GM12878 (cell line): ENCODE results near the gene ZNF775. TPM values are rescaled to one million over a fixed set of nuclear protein-coding genes. Genes with fewer than 3 reads are reported as not detected.

ENCODE experiments used
- ATAC-seq: fragments of 200-7000 bp; cut with Tn5 transposase; 3 replicates; pipeline ENCODE4 v1.9.1; 2020; ENCODE audit warnings: mild to moderate bottlenecking, moderate library complexity
- BruUV-seq: library from RNA; stranded (reverse); fragments of 400-500 nt; replicated peaks from 2 replicates; lab custom pipeline; 2021; lab: Mats Ljungman, UMichigan
- CTCF ChIA-PET: fragments of 300-600 bp; sonication (Branson Sonifier 250); formaldehyde crosslinking; extraction: SDS; loops from one replicate; lab custom pipeline; 2021; ENCODE audit warnings: inconsistent platforms; lab: Yijun Ruan, JAX
- POLR2A ChIA-PET: fragments of 350-600 bp; formaldehyde crosslinking; extraction: SDS; loops from one replicate; lab custom pipeline; 2021; ENCODE audit warnings: inconsistent platforms; lab: Charles Lee
- RAD21 ChIA-PET: fragments of 300-600 bp; sonication (Branson Sonifier 250); formaldehyde crosslinking; loops from one replicate; lab custom pipeline; 2023; ENCODE audit warnings: antibody characterized with exemption; ENCODE audit not compliant: unreplicated experiment; lab: Charles Lee
- SMC1A ChIA-PET: fragments of 300-600 bp; sonication (Branson Sonifier 250); formaldehyde crosslinking; loops from one replicate; lab custom pipeline; 2023; ENCODE audit not compliant: unreplicated experiment, uncharacterized antibody; lab: Charles Lee
- DNase-seq: peaks from one replicate; pipeline ENCODE4 v3.0.0-alpha.2; 2011; ENCODE audit warnings: low read depth, low spot score
- FAIRE-seq: peaks from 3 replicates; lab custom pipeline; 2011; peaks lifted over from hg19 to GRCh38; lab: Jason Lieb, UNC
- H2AFZ ChIP-seq: 2 replicates; pipeline ENCODE4 v1.6.0; 2011; ENCODE audit warnings: low read depth, low read length, control low read depth; ENCODE audit not compliant: control insufficient read depth
- H3K27ac ChIP-seq: 2 replicates; pipeline ENCODE4 v1.5.1; 2011; ENCODE audit warnings: control low read depth; ENCODE audit not compliant: control insufficient read depth, insufficient read depth
- H3K27me3 ChIP-seq, 2 experiments: replicated peaks in 1 of 2; 2 replicates each; pipeline versions ENCODE4 v1.6.0 to v1.6.1; 2011; ENCODE audit warnings: low read length in 1 of 2; ENCODE audit not compliant: control insufficient read depth in 2 of 2, insufficient read depth in 2 of 2
- H3K36me3 ChIP-seq, 2 experiments: 2 replicates each; pipeline ENCODE4 v1.5.1; 2011; ENCODE audit warnings: low read length in 1 of 2; ENCODE audit not compliant: control insufficient read depth in 2 of 2, insufficient read depth in 2 of 2
- H3K4me1 ChIP-seq: 2 replicates; pipeline ENCODE4 v1.6.1; 2011; ENCODE audit warnings: mild to moderate bottlenecking, low read length, moderate library complexity, mixed read lengths; ENCODE audit not compliant: control insufficient read depth, insufficient read depth
- H3K4me2 ChIP-seq: 2 replicates; pipeline ENCODE4 v1.6.0; 2011; ENCODE audit warnings: control low read depth; ENCODE audit not compliant: control insufficient read depth, insufficient read depth
- H3K4me3 ChIP-seq: fragments of 200-600 bp; sonication (generic); 2 replicates; pipeline ENCODE4 v1.5.1; 2016
- H3K79me2 ChIP-seq: 2 replicates; pipeline ENCODE4 v1.6.0; 2011; ENCODE audit warnings: low read length; ENCODE audit not compliant: control insufficient read depth, insufficient read depth
- H3K9ac ChIP-seq: 2 replicates; pipeline ENCODE4 v1.8.0; 2011; ENCODE audit warnings: low read length, control low read depth, mixed read lengths; ENCODE audit not compliant: control insufficient read depth, insufficient read depth
- H3K9me3 ChIP-seq: replicated peaks from 3 replicates; pipeline ENCODE4 v1.5.1; 2011; ENCODE audit warnings: mild to moderate bottlenecking, low read length; ENCODE audit not compliant: control insufficient read depth, insufficient read depth
- H4K20me1 ChIP-seq: 2 replicates; pipeline ENCODE4 v1.6.0; 2011; ENCODE audit not compliant: control insufficient read depth, insufficient read depth
- BACH1 ChIP-seq: fragments of 450-650 bp; IDR thresholded peaks from 2 replicates; pipeline ENCODE4 v1.6.1; 2017; ENCODE audit warnings: mild to moderate bottlenecking, borderline replicate concordance
- DPF2 ChIP-seq: fragments of 450-650 bp; IDR thresholded peaks from 2 replicates; pipeline ENCODE4 v1.6.1; 2017; ENCODE audit warnings: mild to moderate bottlenecking
- FOXK2 ChIP-seq: fragments of 450-650 bp; IDR thresholded peaks from 2 replicates; pipeline ENCODE4 v1.6.1; 2017; ENCODE audit warnings: mild to moderate bottlenecking, moderate library complexity
- HDAC6 ChIP-seq: fragments of 200-600 bp; sonication (generic); IDR thresholded peaks from one replicate; pipeline ENCODE4 v1.8.0; 2017; ENCODE audit warnings: antibody characterized with exemption; ENCODE audit not compliant: unreplicated experiment
- HDGF ChIP-seq: fragments of 450-650 bp; IDR thresholded peaks from 2 replicates; pipeline ENCODE4 v1.6.1; 2016; ENCODE audit warnings: antibody characterized with exemption
- JUNB ChIP-seq: IDR thresholded peaks from 2 replicates; pipeline ENCODE4 v1.6.1; 2016; ENCODE audit warnings: antibody characterized with exemption, mild to moderate bottlenecking
- MLLT1 ChIP-seq: fragments of 450-650 bp; IDR thresholded peaks from 2 replicates; pipeline ENCODE4 v1.6.1; 2016; ENCODE audit warnings: mild to moderate bottlenecking
- MTA3 ChIP-seq: IDR thresholded peaks from 2 replicates; pipeline ENCODE4 v1.6.1; 2012; ENCODE audit warnings: low read length, inconsistent platforms, borderline replicate concordance
- NBN ChIP-seq: fragments of 450-650 bp; IDR thresholded peaks from 2 replicates; pipeline ENCODE4 v1.6.1; 2016
- NFYA ChIP-seq: IDR thresholded peaks from 2 replicates; pipeline ENCODE4 v1.6.1; 2011; ENCODE audit warnings: low read depth, mild to moderate bottlenecking, low read length, improper control_type of control experiment, borderline replicate concordance
- RB1 ChIP-seq: fragments of 450-650 bp; formaldehyde crosslinking; IDR thresholded peaks from 2 replicates; pipeline ENCODE4 v1.6.1; 2017; ENCODE audit warnings: mild to moderate bottlenecking, borderline replicate concordance
- SMAD5 ChIP-seq: IDR thresholded peaks from 2 replicates; pipeline ENCODE4 v1.6.1; 2016; ENCODE audit warnings: antibody characterized with exemption, low read depth
- SP1 ChIP-seq: IDR thresholded peaks from one replicate; pipeline ENCODE4 v1.6.1; 2011; ENCODE audit warnings: low read depth, low read length
- ZNF592 ChIP-seq: fragments of 450-650 bp; IDR thresholded peaks from 2 replicates; pipeline ENCODE4 v1.6.1; 2017; ENCODE audit warnings: mild to moderate bottlenecking, moderate library complexity
- ZSCAN29 ChIP-seq: fragments of 450-650 bp; IDR thresholded peaks from 2 replicates; pipeline ENCODE4 v1.6.1; 2017; ENCODE audit warnings: mild to moderate bottlenecking, moderate library complexity
- WGBS: methylation state at CpG from one replicate; pipeline ENCODE4 v1.1.6; 2016; ENCODE audit warnings: low lambda C conversion rate; ENCODE audit not compliant: insufficient replicate concordance, insufficient coverage; ENCODE audit errors: missing lambda C conversion rate; 5-methylcytosine and 5-hydroxymethylcytosine counted together
- in situ Hi-C: fragments of 300-500 bp; cut with MboI; formaldehyde crosslinking; loops from 9 replicates; pipeline ENCODE4 v1.14.3; 2018; ENCODE audit warnings: mixed read lengths
- intact Hi-C: fragments of 100-400 bp; cut with micrococcal nuclease; formaldehyde crosslinking; loops from one replicate; pipeline ENCODE4 v1.14.2; 2022; ENCODE audit not compliant: unreplicated experiment
- polyA plus RNA-seq, 11 experiments: library from polyadenylated mRNA; depleted of rRNA in 4 of 11; unstranded in 6 of 11; stranded (reverse) in 5 of 11; fragments of >200 nt; fragmentation: Nextera tagmentation in 4 of 11; fragmentation: Illumina TruSeq in 1 of 11; extraction: Ambion mirVana in 4 of 11; extraction: Trizol in 1 of 11; gene quantifications; 1 replicate in 1 of 11; 2 replicates in 10 of 11; pipeline versions ENCODE4 v1.2.1 to v1.2.3, GENCODE V29; 2011 to 2016; ENCODE audit warnings: inconsistent platforms in 2 of 11, missing spikeins in 2 of 11, low read depth in 1 of 11
- total RNA-seq, 4 experiments: library from RNA; depleted of rRNA in 3 of 4; stranded (reverse); fragments of >200 nt in 3 of 4; fragmentation: Illumina TruSeq in 1 of 4; extraction: Trizol in 1 of 4; gene quantifications; 2 replicates each; pipeline versions ENCODE4 v1.2.1 to v1.2.3, GENCODE V29; 2013 to 2021

Gene ZNF775
- total and polyA plus RNA-seq, 10 of the 15 experiments (the other 5 are each of a cell fraction or from before 2014, with no cell fraction given), result 0.05 to 14.3 (median 2.1) TPM

- no TSS peak for BruUV-seq
- POLR2A ChIA-PET, result no interaction called here
- peaks cover 4 to 10% of the 10 kb centered on the region in 2 experiments for H3K36me3 ChIP-seq
- no peaks in the 10 kb centered on the region for H3K79me2 ChIP-seq
- H2AFZ ChIP-seq, result no peak overlapping the region
- TF ChIP-seq NBN, result no peak
- TF ChIP-seq NFYA, result no peak
- no peak for TF ChIP-seq FOXK2
- no peak for TF ChIP-seq SMAD5
- no peak for TF ChIP-seq HDAC6
- FAIRE-seq (no peak), ATAC-seq (no peak), DNase-seq (no peak)
- H3K9me3 ChIP-seq, result no peaks in the 10 kb centered on the region
- in situ Hi-C loops, result no loop called here
- RAD21 ChIA-PET, result no interaction called here
- SMC1A ChIA-PET, result interaction anchor here (0.9 kb wide), 1 partner anchor 424 kb away, joined by 3 read pairs; no protein-coding TSS in a partner anchor
- intact Hi-C loops, result no loop called here
- H3K27me3 ChIP-seq, result no peaks in the 10 kb centered on the region
- no peak overlapping the region for H3K4me2 ChIP-seq
- no peaks in the 10 kb centered on the region for H4K20me1 ChIP-seq
- H3K4me3 ChIP-seq, result no peak overlapping the region
- no peak overlapping the region for H3K27ac ChIP-seq
- peaks cover 6% of the 10 kb centered on the region for H3K4me1 ChIP-seq
- WGBS, result 89% methylated on average over 7 of the region's 7 CpGs
- no peak overlapping the region for H3K9ac ChIP-seq
- CTCF ChIA-PET, result no interaction called here
Measured at GRCh38 chr7:150335108-150335773, 43.9 kb upstream of the ZNF775 start.

GRCh38 chr7:150335774-150336112 lies 43.4 kb upstream of the ZNF775 start:
- ChIA-PET SMC1A (interaction anchor here (0.9 kb wide), 1 partner anchor 424 kb away, joined by 3 read pairs; no protein-coding TSS in a partner anchor), CTCF (no interaction called here), POLR2A (no interaction called here), RAD21 (no interaction called here)
- 99% methylated on average over 6 of the region's 6 CpGs for WGBS
- no peak for DNase-seq
- no TSS peak for BruUV-seq
- intact Hi-C loops (no loop called here), in situ Hi-C loops (no loop called here)
- Histone ChIP-seq H4K20me1 (no peaks in the 10 kb centered on the region), H3K27ac (no peak overlapping the region), H3K79me2 (no peaks in the 10 kb centered on the region), H3K9me3 (no peaks in the 10 kb centered on the region), H3K36me3 (peaks cover 4 to 8% of the 10 kb centered on the region in 2 experiments), H3K4me2 (no peak overlapping the region), H3K4me3 (no peak overlapping the region), H3K27me3 (no peaks in the 10 kb centered on the region), H3K9ac (no peak overlapping the region), H2AFZ (no peak overlapping the region), H3K4me1 (peaks cover 8% of the 10 kb centered on the region)
- no peak for ATAC-seq
- no peak for FAIRE-seq
- TF ChIP-seq RB1, result no peak
- TF ChIP-seq SP1, result no peak
- no peak for TF ChIP-seq JUNB
- no peak for TF ChIP-seq ZNF592
- TF ChIP-seq MLLT1, result no peak
- no peak for TF ChIP-seq MTA3
- TF ChIP-seq DPF2, result no peak
- no peak for TF ChIP-seq HDGF
- no peak for TF ChIP-seq BACH1
- no peak for TF ChIP-seq ZSCAN29
